Measurements from ENCODE around the gene USHBP1. TPM values are rescaled to one million over a fixed set of nuclear protein-coding genes. Genes with fewer than 3 reads are reported as not detected.

The USHBP1 gene
- total and polyA plus RNA-seq, 2 of the 13 experiments (the other 11 are each of a cell fraction or from before 2014, with no cell fraction given), result 0.15 to 1.5 TPM

DNA sequence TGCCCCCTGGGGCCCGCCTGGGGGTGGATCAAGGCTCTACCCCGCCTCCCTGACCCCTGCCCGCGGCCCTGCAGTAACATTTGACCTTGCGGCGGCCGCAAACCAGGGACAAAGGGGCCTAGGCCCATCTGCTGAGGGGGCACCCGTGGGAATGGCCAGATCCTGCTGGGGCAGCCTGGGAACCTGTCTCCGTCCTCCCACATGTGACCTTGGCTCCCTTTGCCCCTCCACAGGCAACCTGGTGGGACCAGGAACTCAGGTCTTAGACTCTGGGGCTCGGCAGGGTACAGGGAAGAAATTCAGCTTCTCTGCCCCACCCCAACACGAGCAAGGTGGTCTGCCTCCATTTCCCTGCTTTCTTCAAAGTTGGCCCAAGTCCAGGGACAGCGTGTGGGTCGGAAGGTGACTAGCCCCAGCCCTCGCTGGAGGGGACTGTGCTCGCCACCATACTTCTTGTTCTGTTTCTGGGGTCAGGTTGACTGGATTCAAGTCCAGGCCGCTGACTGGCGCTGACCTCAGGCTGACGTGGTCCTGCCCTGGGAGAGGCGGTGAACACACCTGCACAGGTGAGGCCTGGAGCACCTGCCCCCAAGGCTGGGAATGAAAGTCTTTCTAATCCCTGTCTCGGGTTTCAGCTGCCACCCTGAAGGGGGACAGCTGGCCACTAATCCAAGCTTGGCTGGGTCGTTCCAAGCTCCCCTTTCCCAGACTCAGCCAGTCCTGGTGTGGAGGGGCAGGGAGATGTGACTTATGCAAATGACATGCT lies 16.4 kb downstream of the USHBP1 start (continued):
- TF ChIP-seq, protein P1, sequence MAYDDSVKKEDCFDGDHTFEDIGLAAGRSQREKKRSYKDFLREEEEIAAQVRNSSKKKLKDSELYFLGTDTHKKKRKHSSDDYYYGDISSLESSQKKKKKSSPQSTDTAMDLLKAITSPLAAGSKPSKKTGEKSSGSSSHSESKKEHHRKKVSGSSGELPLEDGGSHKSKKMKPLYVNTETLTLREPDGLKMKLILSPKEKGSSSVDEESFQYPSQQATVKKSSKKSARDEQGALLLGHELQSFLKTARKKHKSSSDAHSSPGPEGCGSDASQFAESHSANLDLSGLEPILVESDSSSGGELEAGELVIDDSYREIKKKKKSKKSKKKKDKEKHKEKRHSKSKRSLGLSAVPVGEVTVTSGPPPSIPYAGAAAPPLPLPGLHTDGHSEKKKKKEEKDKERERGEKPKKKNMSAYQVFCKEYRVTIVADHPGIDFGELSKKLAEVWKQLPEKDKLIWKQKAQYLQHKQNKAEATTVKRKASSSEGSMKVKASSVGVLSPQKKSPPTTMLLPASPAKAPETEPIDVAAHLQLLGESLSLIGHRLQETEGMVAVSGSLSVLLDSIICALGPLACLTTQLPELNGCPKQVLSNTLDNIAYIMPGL (CRISPR knock-in tag; IDR thresholded peaks at IDR 0.05; ENCODE audit: borderline replicate concordance in 1 of 2, low read depth in 1 of 2), result peak; percentile 28 to 61; a peak in 3 of 4 replicates
- TF ChIP-seq ZNF335 (CRISPR knock-in tag; IDR thresholded peaks at IDR 0.05), result no peak
- 0 out of 2 replicates have a peak, but pooled peaks have one; percentile 61 for TF ChIP-seq ZNF670 (CRISPR knock-in tag; IDR thresholded peaks at IDR 0.05; ENCODE audit: borderline replicate concordance)
- TF ChIP-seq KLF13 (CRISPR knock-in tag; IDR thresholded peaks at IDR 0.05), result no peak
- 0 out of 2 replicates have a peak, but pooled peaks have one; percentile 54 for TF ChIP-seq ZNF543 (CRISPR knock-in tag; IDR thresholded peaks at IDR 0.05)
- TF ChIP-seq ZMAT3 (CRISPR knock-in tag; conservative IDR thresholded peaks at IDR 0.05), result no peak
- no peak for TF ChIP-seq ZFYVE20 (CRISPR knock-in tag; IDR thresholded peaks at IDR 0.05; ENCODE audit: borderline replicate concordance, low read depth)
- TF ChIP-seq SRSF9 (IDR thresholded peaks at IDR 0.05; ENCODE audit: borderline replicate concordance, insufficient read depth, low read depth, low read length, poor library complexity, severe bottlenecking), result no peak
- peak; percentile 77 for TF ChIP-seq ARNT2 (CRISPR knock-in tag; IDR thresholded peaks at IDR 0.05; ENCODE audit: low read depth)
- TF ChIP-seq ZSCAN12 (CRISPR knock-in tag; IDR thresholded peaks at IDR 0.05), result no peak
- TF ChIP-seq, protein P2, sequence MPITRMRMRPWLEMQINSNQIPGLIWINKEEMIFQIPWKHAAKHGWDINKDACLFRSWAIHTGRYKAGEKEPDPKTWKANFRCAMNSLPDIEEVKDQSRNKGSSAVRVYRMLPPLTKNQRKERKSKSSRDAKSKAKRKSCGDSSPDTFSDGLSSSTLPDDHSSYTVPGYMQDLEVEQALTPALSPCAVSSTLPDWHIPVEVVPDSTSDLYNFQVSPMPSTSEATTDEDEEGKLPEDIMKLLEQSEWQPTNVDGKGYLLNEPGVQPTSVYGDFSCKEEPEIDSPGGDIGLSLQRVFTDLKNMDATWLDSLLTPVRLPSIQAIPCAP (CRISPR knock-in tag; IDR thresholded peaks at IDR 0.05; ENCODE audit: low read depth), result no peak
- peak; percentile 78 for TF ChIP-seq KAT8 (CRISPR knock-in tag; IDR thresholded peaks at IDR 0.05)
- no peak for TF ChIP-seq EEA1 (CRISPR knock-in tag; IDR thresholded peaks at IDR 0.05; ENCODE audit: borderline replicate concordance)
- no peak for TF ChIP-seq ZNF598 (CRISPR knock-in tag; IDR thresholded peaks at IDR 0.05; ENCODE audit: borderline replicate concordance)
- TF ChIP-seq MAFG (CRISPR knock-in tag; IDR thresholded peaks at IDR 0.05), result no peak
- TF ChIP-seq MED8 (CRISPR knock-in tag; IDR thresholded peaks at IDR 0.05; ENCODE audit: insufficient replicate concordance), result peak; percentile 96
- no peak for TF ChIP-seq SCMH1 (CRISPR knock-in tag; IDR thresholded peaks at IDR 0.05; ENCODE audit: borderline replicate concordance)
- TF ChIP-seq HOXA5 (CRISPR knock-in tag; IDR thresholded peaks at IDR 0.05), result peak; percentile 70; the same call in 1 of the 2 replicates
- TF ChIP-seq, protein P3, sequence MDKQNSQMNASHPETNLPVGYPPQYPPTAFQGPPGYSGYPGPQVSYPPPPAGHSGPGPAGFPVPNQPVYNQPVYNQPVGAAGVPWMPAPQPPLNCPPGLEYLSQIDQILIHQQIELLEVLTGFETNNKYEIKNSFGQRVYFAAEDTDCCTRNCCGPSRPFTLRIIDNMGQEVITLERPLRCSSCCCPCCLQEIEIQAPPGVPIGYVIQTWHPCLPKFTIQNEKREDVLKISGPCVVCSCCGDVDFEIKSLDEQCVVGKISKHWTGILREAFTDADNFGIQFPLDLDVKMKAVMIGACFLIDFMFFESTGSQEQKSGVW (CRISPR knock-in tag; IDR thresholded peaks at IDR 0.05; ENCODE audit: borderline replicate concordance), result no peak
- TF ChIP-seq ZNF225 (CRISPR knock-in tag; IDR thresholded peaks at IDR 0.05), result no peak; the same call in 1 of the 2 replicates
- peak; percentile 74 for TF ChIP-seq SOX5 (CRISPR knock-in tag; IDR thresholded peaks at IDR 0.05; ENCODE audit: borderline replicate concordance)
- TF ChIP-seq, protein P4, sequence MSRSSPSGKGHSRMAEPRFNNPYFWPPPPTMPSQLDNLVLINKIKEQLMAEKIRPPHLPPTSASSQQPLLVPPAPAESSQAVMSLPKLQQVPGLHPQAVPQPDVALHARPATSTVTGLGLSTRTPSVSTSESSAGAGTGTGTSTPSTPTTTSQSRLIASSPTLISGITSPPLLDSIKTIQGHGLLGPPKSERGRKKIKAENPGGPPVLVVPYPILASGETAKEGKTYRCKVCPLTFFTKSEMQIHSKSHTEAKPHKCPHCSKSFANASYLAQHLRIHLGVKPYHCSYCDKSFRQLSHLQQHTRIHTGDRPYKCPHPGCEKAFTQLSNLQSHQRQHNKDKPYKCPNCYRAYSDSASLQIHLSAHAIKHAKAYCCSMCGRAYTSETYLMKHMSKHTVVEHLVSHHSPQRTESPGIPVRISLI (CRISPR knock-in tag; IDR thresholded peaks at IDR 0.05; ENCODE audit: borderline replicate concordance), result peak; percentile 75
- no peak for TF ChIP-seq IKZF1 (IDR thresholded peaks at IDR 0.05)
- TF ChIP-seq FLYWCH1 (CRISPR knock-in tag; IDR thresholded peaks at IDR 0.05), result no peak
- no peak for TF ChIP-seq KDM5A (IDR thresholded peaks at IDR 0.05; ENCODE audit: borderline replicate concordance, low read length)
- peak; percentile 83; the same call in 1 of the 2 replicates for TF ChIP-seq KDM3A (CRISPR knock-in tag; IDR thresholded peaks at IDR 0.05; ENCODE audit: low read depth)

Measured in HepG2 (cell line).